OCI-LY7 (cell line): Measurements from ENCODE around the gene ZFHX3. TPM values are rescaled to one million over a fixed set of nuclear protein-coding genes. Genes with fewer than 3 reads are reported as not detected.

ENCODE experiments used
- Bru-seq: library from RNA; stranded (reverse); fragments of 400-500 nt; gene quantifications from one replicate; lab custom pipeline; 2021; lab: Mats Ljungman, UMichigan
- BruChase-seq, 2 experiments: library from RNA; stranded (reverse); fragments of 400-500 nt; gene quantifications; one replicate each; lab custom pipeline; 2021; lab: Mats Ljungman, UMichigan
- BruUV-seq: library from RNA; stranded (reverse); fragments of 400-500 nt; replicated peaks from 2 replicates; lab custom pipeline; 2021; lab: Mats Ljungman, UMichigan
- CTCF ChIA-PET: fragments of 300-600 bp; sonication (Branson Sonifier 250); formaldehyde crosslinking; loops from one replicate; lab custom pipeline; 2022; ENCODE audit warnings: antibody characterized with exemption; ENCODE audit not compliant: unreplicated experiment; lab: Charles Lee
- POLR2A ChIA-PET: fragments of 300-600 bp; sonication (Branson Sonifier 250); formaldehyde crosslinking; loops from one replicate; lab custom pipeline; 2022; ENCODE audit warnings: antibody characterized with exemption; lab: Charles Lee
- DNase-seq: peaks from one replicate; pipeline ENCODE4 v3.0.0-alpha.2; 2015; ENCODE audit warnings: low spot score
- H2AFZ ChIP-seq: fragments of 200-600 bp; sonication (generic), shearing (Covaris generic); 2 replicates; pipeline ENCODE4 v1.6.1; 2014; ENCODE audit warnings: mild to moderate bottlenecking, antibody characterized with exemption, low read length, moderate library complexity
- H3K27ac ChIP-seq: fragments of 200-600 bp; sonication (generic); 2 replicates; pipeline ENCODE4 v1.5.1; 2014; ENCODE audit warnings: mixed run types, low read depth, mild to moderate bottlenecking, moderate library complexity, low read length, inconsistent platforms; ENCODE audit not compliant: poor library complexity, severe bottlenecking
- H3K36me3 ChIP-seq: fragments of 200-600 bp; sonication (generic); 2 replicates; pipeline ENCODE4 v1.6.1; 2014; ENCODE audit warnings: mild to moderate bottlenecking, antibody characterized with exemption, low read length, moderate library complexity, mixed read lengths; ENCODE audit not compliant: insufficient read depth
- H3K4me1 ChIP-seq: fragments of 200-600 bp; sonication (generic); 2 replicates; pipeline ENCODE4 v1.5.1; 2014; ENCODE audit warnings: mild to moderate bottlenecking, low read length; ENCODE audit not compliant: insufficient read depth, poor library complexity, severe bottlenecking
- H3K4me2 ChIP-seq: fragments of 200-600 bp; sonication (generic); 2 replicates; pipeline ENCODE4 v1.6.1; 2014; ENCODE audit warnings: mild to moderate bottlenecking, low read length
- H3K4me3 ChIP-seq: fragments of 200-600 bp; sonication (generic); 2 replicates; pipeline ENCODE4 v1.5.1; 2014; ENCODE audit warnings: mild to moderate bottlenecking, low read depth, low read length; ENCODE audit not compliant: poor library complexity, severe bottlenecking
- H3K79me2 ChIP-seq: fragments of 200-600 bp; sonication (generic); 2 replicates; pipeline ENCODE4 v1.6.1; 2016; ENCODE audit warnings: low read depth, mild to moderate bottlenecking, low read length, moderate library complexity, mixed read lengths; ENCODE audit not compliant: insufficient read depth
- H3K9me2 ChIP-seq: fragments of 200-600 bp; sonication (generic); 2 replicates; pipeline ENCODE4 v1.6.1; 2016; ENCODE audit warnings: mild to moderate bottlenecking, low read length, mixed read lengths; ENCODE audit not compliant: insufficient read depth
- H3K9me3 ChIP-seq: fragments of 200-600 bp; sonication (generic); 2 replicates; pipeline ENCODE4 v1.6.1; 2014; ENCODE audit warnings: mild to moderate bottlenecking, mixed run types, low read length, mixed read lengths
- H4K20me1 ChIP-seq: fragments of 200-600 bp; sonication (generic); 2 replicates; pipeline ENCODE4 v1.6.1; 2014; ENCODE audit warnings: mild to moderate bottlenecking, antibody characterized with exemption, low read length, moderate library complexity, mixed read lengths; ENCODE audit not compliant: insufficient read depth
- EZH2phosphoT487 ChIP-seq: fragments of 200-600 bp; sonication (generic); IDR thresholded peaks from 2 replicates; pipeline ENCODE4 v1.6.1; 2018; ENCODE audit warnings: low read depth, borderline replicate concordance, mild to moderate bottlenecking, mixed run types, antibody characterized with exemption, low read length, moderate library complexity, mixed read lengths
- intact Hi-C: fragments of 100-400 bp; cut with micrococcal nuclease; formaldehyde crosslinking; loops from one replicate; pipeline ENCODE4 v1.10.0; 2022; ENCODE audit not compliant: unreplicated experiment
- long read RNA-seq: library from polyadenylated mRNA; stranded (forward); transcript quantifications from one replicate; pipeline ENCODE4 v2.0.0, GENCODE V29; 2022
- total RNA-seq, 2 experiments: library from RNA; depleted of rRNA in 1 of 2; stranded (reverse); fragments of >200 nt in 1 of 2; shearing (Covaris generic) in 1 of 2; gene quantifications; 2 replicates each; pipeline ENCODE4 v1.2.3, GENCODE V29; 2014 to 2022
- TF ChIP-seq, protein P1 (sequence below): fragments of 200-600 bp; sonication (generic); conservative IDR thresholded peaks from 2 replicates; pipeline ENCODE4 v1.5.1; 2014; ENCODE audit warnings: mild to moderate bottlenecking, antibody characterized with exemption, low read length, moderate library complexity, mixed read lengths

The ZFHX3 gene, protein sequence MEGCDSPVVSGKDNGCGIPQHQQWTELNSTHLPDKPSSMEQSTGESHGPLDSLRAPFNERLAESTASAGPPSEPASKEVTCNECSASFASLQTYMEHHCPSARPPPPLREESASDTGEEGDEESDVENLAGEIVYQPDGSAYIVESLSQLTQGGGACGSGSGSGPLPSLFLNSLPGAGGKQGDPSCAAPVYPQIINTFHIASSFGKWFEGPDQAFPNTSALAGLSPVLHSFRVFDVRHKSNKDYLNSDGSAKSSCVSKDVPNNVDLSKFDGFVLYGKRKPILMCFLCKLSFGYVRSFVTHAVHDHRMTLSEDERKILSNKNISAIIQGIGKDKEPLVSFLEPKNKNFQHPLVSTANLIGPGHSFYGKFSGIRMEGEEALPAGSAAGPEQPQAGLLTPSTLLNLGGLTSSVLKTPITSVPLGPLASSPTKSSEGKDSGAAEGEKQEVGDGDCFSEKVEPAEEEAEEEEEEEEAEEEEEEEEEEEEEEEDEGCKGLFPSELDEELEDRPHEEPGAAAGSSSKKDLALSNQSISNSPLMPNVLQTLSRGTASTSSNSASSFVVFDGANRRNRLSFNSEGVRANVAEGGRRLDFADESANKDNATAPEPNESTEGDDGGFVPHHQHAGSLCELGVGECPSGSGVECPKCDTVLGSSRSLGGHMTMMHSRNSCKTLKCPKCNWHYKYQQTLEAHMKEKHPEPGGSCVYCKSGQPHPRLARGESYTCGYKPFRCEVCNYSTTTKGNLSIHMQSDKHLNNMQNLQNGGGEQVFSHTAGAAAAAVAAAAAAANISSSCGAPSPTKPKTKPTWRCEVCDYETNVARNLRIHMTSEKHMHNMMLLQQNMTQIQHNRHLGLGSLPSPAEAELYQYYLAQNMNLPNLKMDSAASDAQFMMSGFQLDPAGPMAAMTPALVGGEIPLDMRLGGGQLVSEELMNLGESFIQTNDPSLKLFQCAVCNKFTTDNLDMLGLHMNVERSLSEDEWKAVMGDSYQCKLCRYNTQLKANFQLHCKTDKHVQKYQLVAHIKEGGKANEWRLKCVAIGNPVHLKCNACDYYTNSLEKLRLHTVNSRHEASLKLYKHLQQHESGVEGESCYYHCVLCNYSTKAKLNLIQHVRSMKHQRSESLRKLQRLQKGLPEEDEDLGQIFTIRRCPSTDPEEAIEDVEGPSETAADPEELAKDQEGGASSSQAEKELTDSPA (N-terminal part only)
- total RNA-seq (2014; rRNA removed; shearing (Covaris generic)) = 0.77 and 1.3 TPM in 2 replicates
- total RNA-seq (2022) = 5.7 and 6.2 TPM in 2 replicates
- percentile 38 among the genes with signal in this experiment for Bru-seq, nascent RNA
- percentile 42 among the genes with signal in this experiment for BruChase-seq, experiment 1, labeled RNA remaining after a 6-hour chase
- BruChase-seq, experiment 2, labeled RNA remaining after a 2-hour chase = percentile 40 among the genes with signal in this experiment
- long read RNA-seq, partial matches to known transcripts = 3 of 17 reads
- long read RNA-seq, other reads (novel, unspliced or antisense) = 14 of 17 reads

DNA sequence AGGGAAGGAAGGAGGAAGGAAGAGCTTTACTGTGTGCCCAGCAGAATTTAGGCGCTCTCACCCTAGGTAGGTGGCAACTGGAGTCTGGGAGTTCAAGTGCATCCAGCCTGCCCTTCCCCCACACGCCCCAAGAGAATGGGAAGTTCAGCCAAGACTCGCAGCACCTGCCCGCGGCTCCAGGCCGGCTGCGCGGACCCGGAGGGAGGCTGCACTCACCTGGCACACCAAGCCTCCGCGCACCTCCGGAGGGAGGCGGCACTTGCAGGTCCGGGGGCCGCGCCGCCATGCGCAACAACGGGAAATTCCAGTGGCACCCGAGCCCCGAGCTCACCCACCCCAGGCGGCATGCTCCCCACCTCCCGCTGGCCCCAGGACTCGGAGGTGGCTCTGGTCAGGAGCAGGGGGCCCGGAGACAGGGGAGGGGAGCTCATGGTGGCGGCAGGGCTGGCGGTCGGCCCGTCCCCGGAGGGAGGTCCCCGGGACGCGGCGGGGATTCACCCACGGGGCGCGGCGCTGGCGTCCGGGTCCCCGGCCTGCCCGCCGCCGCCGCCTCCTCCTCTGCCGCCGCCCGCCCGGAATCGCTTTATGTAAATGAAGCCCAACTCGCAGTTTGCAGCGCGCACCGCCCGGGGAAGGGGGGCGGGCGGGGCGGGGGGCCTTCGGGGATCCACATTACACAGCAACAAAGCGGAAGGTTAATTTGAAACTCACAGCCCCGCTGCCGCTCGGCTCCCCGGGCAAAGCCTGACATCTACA lies at the start of gene ZFHX3:
Gene ZFHX3, minus strand, starts transcription at position 593 of the 756 bp plus-strand sequence. CDS start 87,983 bp downstream, outside the sequence.
- Histone ChIP-seq H3K9me3 (no peaks in the 10 kb centered on the region), H3K4me1 (no peaks in the 10 kb centered on the region), H3K4me2 (peak within 1 kb of the TSS; percentile 64), H3K36me3 (no peaks in the 10 kb centered on the region), H3K79me2 (no peaks in the 10 kb centered on the region), H3K4me3 (peak within 1 kb of the TSS; percentile 59), H2AFZ (no peak within 1 kb of the TSS), H3K9me2 (no peaks in the 10 kb centered on the region), H3K27ac (no peak within 1 kb of the TSS), H4K20me1 (no peaks in the 10 kb centered on the region; the same call in 1 of the 2 replicates)
- intact Hi-C loops = no loop called here
- TF ChIP-seq, protein P1, sequence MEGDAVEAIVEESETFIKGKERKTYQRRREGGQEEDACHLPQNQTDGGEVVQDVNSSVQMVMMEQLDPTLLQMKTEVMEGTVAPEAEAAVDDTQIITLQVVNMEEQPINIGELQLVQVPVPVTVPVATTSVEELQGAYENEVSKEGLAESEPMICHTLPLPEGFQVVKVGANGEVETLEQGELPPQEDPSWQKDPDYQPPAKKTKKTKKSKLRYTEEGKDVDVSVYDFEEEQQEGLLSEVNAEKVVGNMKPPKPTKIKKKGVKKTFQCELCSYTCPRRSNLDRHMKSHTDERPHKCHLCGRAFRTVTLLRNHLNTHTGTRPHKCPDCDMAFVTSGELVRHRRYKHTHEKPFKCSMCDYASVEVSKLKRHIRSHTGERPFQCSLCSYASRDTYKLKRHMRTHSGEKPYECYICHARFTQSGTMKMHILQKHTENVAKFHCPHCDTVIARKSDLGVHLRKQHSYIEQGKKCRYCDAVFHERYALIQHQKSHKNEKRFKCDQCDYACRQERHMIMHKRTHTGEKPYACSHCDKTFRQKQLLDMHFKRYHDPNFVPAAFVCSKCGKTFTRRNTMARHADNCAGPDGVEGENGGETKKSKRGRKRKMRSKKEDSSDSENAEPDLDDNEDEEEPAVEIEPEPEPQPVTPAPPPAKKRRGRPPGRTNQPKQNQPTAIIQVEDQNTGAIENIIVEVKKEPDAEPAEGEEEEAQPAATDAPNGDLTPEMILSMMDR = no peak
- no peak for TF ChIP-seq EZH2phosphoT487
- peak; percentile 40 for DNase-seq
- CTCF ChIA-PET = no interaction called here
- BruUV-seq = no TSS peak
- POLR2A ChIA-PET = no interaction called here

DNA sequence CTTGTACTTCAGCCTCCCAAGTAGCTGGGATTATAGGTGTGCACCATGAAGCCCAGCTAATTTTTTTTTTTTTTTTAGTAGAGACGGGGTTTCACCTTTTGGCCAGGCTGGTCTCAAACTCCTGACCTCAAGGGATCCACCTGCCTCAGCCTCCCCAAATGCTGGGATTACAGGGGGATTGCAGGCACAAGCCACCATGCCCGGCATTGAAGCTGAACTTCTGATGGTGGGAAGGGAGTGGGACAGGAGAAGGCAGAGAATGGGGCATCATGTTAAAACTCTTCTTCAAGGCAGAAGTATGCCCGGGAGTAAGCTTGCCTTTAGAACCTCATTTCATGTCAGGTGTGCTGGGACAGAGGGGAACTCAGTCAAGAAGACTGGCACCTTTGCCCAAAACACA lies 48.6 kb upstream of the ZFHX3 start:
- ChIA-PET CTCF (no interaction called here), POLR2A (interaction anchor here (0.7 kb wide), 1 partner anchor 29 kb away, joined by 3 read pairs; no protein-coding TSS in a partner anchor)
- Histone ChIP-seq H3K4me1 (no peaks in the 10 kb centered on the region), H4K20me1 (no peaks in the 10 kb centered on the region), H3K4me2 (no peak overlapping the region), H2AFZ (no peak overlapping the region), H3K9me2 (no peaks in the 10 kb centered on the region), H3K79me2 (no peaks in the 10 kb centered on the region), H3K9me3 (no peaks in the 10 kb centered on the region), H3K27ac (no peak overlapping the region), H3K4me3 (no peak overlapping the region), H3K36me3 (no peaks in the 10 kb centered on the region)
- intact Hi-C loops = no loop called here
- no peak for DNase-seq
- BruUV-seq = no TSS peak
- TF ChIP-seq EZH2phosphoT487 = no peak
- TF ChIP-seq, protein P1 = no peak
